ENCODE results near the gene MAN1A1. TPM values are rescaled to one million over a fixed set of nuclear protein-coding genes. Genes with fewer than 3 reads are reported as not detected.

Gene MAN1A1
- total and polyA plus RNA-seq, 2 of the 4 experiments (the other 2 are of a cell fraction): 5.9 to 6.4 TPM

DNA sequence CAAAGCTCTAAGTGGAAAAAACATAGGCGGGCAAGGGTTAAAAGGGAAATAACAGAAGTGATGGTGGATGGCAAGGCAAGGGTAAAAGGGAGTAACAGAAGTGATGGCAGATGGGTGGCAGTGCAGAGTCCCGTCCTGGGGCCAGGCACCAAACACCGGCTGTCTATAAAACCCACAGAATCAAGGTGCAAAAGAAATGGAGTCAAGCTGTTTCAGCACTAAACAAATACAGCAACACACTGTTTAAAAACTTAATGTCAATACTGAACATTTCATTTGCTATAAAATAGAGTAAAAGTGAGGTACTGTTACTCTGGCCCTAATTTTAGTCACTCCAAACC, 87.6 kb downstream of the MAN1A1 start:
- Histone ChIP-seq H2AFZ (replicated peaks; ENCODE audit: low read length, poor library complexity) (no peak overlapping the region), H3K9ac (ENCODE audit: low read depth, low read length) (no peak overlapping the region), H3K4me1 (ENCODE audit: control insufficient read depth, insufficient read depth, low read length) (peaks cover 2% of the 10 kb centered on the region; the same call in 1 of the 2 replicates), H4K5ac (ENCODE audit: low read depth, low read length) (no peak overlapping the region), H3K9me1 (ENCODE audit: insufficient read depth, low read length) (no peaks in the 10 kb centered on the region; the same call in 1 of the 2 replicates), H3K14ac (replicated peaks; ENCODE audit: low read depth, low read length) (no peak overlapping the region), H4K20me1 (ENCODE audit: insufficient read depth, low read length) (no peaks in the 10 kb centered on the region), H3K27ac (ENCODE audit: insufficient read depth, low read length) (peak overlapping the region; percentile 66; the same call in 1 of the 2 replicates), H3K56ac (ENCODE audit: extremely low read depth, insufficient read depth, low read length) (no peak overlapping the region), H3K4me3 (ENCODE audit: insufficient read depth, low read depth, low read length) (no peak overlapping the region), H2AK9ac (replicated peaks; ENCODE audit: low read depth, low read length, poor library complexity) (no peak overlapping the region), H3K4me2 (ENCODE audit: low read depth, low read length) (no peak overlapping the region), H3K4ac (ENCODE audit: low read depth, low read length) (no peak overlapping the region), H2AK5ac (ENCODE audit: low read depth, low read length) (no peak overlapping the region), H3K9me3 (ENCODE audit: control insufficient read depth, insufficient read depth, low read length) (no peaks in the 10 kb centered on the region), H3K79me1 (ENCODE audit: low read depth in 1 of 2, low read length in 2 of 2) (no peaks in the 10 kb centered on the region), H3K18ac (ENCODE audit: low read depth, low read length) (no peak overlapping the region; the same call in 1 of the 2 replicates), H3K27me3 (ENCODE audit: control insufficient read depth, insufficient read depth, low read length) (no peaks in the 10 kb centered on the region), H3K23ac (ENCODE audit: low read depth, low read length) (no peak overlapping the region), H2BK15ac (ENCODE audit: low read depth, low read length) (no peak overlapping the region), H2BK5ac (ENCODE audit: low read depth, low read length, poor library complexity, severe bottlenecking) (no peak overlapping the region), H2BK120ac (ENCODE audit: low read depth, low read length) (no peak overlapping the region), H2BK20ac (ENCODE audit: low read depth, low read length) (no peak overlapping the region; the same call in 1 of the 2 replicates), H4K8ac (ENCODE audit: low read depth in 2 of 2, low read length in 2 of 2) (0 out of 4 replicates have a peak overlapping the region, but pooled peaks of 1 of the 2 experiments have one; percentile 34), H3K36me3 (ENCODE audit: control insufficient read depth, insufficient read depth, low read length) (no peaks in the 10 kb centered on the region), H4K91ac (ENCODE audit: insufficient read depth, low read depth, low read length) (no peak overlapping the region)
- no peak for ATAC-seq (ENCODE audit: low read depth)
- dilution Hi-C loops (cut with HindIII; ENCODE audit: low sequenced_read_pairs, unreplicated experiment): no loop called here
- no TSS peak for BruUV-seq (replicated peaks)
- WGBS, 2 experiments (ENCODE audit: extremely low coverage in 2 of 2, insufficient read length in 1 of 2): no CpG with 5 or more reads among the region's 3 CpGs
- ChIA-PET CTCF (interaction anchor here (0.5 to 0.6 kb wide), 2 partner anchors 26 to 36 kb away, joined by 3 to 7 read pairs; no protein-coding TSS in a partner anchor), POLR2A (ENCODE audit: unreplicated experiment) (no interaction called here)
- DNase-seq: no peak
- in situ Hi-C loops (cut with MboI; ENCODE audit: low sequenced_read_pairs): no loop called here
- intact Hi-C loops (cut with micrococcal nuclease): loop anchor here (5.0 kb wide), 1 partner anchor 85 kb away; the partner anchor contains the start of gene MAN1A1
- TF ChIP-seq CTCF (conservative IDR thresholded peaks at IDR 0.05; ENCODE audit: low read depth, low read length): no peak
- TF ChIP-seq RCOR1 (IDR thresholded peaks at IDR 0.05; ENCODE audit: insufficient replicate concordance, low read length): no peak
- TF ChIP-seq CHD1 (IDR thresholded peaks at IDR 0.05; ENCODE audit: low read depth, low read length): no peak
- TF ChIP-seq NFE2L2 (IDR thresholded peaks at IDR 0.05; ENCODE audit: low read depth, low read length): no peak
- no peak for TF ChIP-seq SMC3 (IDR thresholded peaks at IDR 0.05; ENCODE audit: low read depth, low read length)
- TF ChIP-seq MAFK (IDR thresholded peaks at IDR 0.05; ENCODE audit: low read depth, low read length): no peak
